HG02759 (cell line): ENCODE measurements around the gene NRG2.

Source experiments
- ATAC-seq: cut with Tn5 transposase; IDR thresholded peaks from one replicate; pipeline ENCODE4 v1.9.1; 2021; ENCODE audit warnings: mild to moderate bottlenecking, moderate library complexity; ENCODE audit not compliant: unreplicated experiment

Gene NRG2

GRCh38 chr5:140013536-140013935, 29.6 kb downstream of the NRG2 start:
- ATAC-seq = no peak

GRCh38 chr5:140012443-140012842, 30.7 kb downstream of the NRG2 start:
- ATAC-seq = no peak

DNA sequence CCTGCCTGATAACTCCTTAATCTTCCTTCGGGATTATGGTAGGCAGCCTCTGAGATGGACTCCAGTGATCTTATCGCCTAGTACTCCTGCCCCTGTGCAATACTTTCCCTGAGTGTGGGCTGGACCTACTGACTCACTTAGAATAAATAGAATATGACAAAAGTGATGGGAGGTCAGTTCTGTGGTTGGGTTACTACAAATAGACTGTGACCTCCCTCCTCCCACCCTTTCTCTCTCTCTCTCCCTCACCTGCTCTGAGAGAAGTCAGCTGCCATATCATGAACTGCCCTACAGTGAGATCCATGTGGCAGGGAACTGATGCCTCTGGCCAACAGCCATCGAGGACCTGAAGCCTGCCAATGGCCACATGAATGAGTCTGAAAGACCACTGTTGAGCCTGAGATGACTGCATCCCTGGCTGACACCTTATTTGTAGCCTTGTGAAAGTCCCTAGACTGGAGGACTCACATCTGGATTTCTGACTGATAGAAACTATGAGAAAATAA, 31.7 kb downstream of the NRG2 start:
- peak; percentile 90 for ATAC-seq

DNA sequence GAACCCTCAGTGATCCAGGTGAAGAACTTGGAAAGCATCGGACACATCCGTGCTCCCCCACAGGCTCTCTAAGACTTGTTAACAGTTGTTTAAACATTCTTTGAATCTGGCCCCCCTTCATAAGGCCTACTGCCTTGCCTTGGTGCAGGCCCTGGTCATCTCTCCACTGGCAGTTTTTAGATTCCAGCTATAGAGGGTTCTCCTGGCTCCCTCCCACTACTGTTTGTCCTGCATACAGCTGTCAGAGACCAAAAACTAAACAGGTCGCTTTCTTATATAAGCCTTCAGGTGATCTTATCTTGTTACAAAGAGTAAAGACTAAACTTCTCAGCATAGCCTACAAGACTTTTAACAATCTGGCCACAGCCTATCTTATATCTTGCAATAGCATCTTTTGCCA, 32.3 kb downstream of the NRG2 start:
- no peak for ATAC-seq

GRCh38 chr5:140007311-140007710, 35.8 kb downstream of the NRG2 start:
- no peak for ATAC-seq

GRCh38 chr5:140005145-140005591, 37.9 kb downstream of the NRG2 start:
- ATAC-seq = peak; percentile 98

- ATAC-seq = no peak
Measured at GRCh38 chr5:140004174-140004573, 38.9 kb downstream of the NRG2 start.

GRCh38 chr5:140003519-140003918, 39.6 kb downstream of the NRG2 start:
- ATAC-seq = no peak

DNA sequence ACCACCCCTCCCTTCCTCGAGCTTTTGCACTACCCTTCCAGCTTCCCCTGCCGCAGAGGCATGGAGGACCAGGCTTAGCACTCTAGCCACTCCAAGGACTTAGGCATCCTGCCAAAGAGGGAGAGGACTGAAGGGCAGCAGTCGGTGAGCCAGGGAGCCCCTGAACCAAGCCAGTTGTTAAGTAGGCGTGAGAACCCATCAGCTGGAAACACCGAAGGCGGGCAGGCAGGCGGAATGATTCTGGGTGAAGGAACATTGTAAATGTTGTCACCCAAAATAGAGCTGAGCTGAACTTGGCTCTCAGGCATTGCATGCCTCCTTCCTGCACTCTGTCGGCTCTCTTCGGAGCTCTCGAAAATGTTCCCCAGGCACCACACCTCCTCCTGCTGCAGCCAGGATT, 42.8 kb downstream of the NRG2 start:
- ATAC-seq = no peak

GRCh38 chr5:139998837-139999236, 44.3 kb downstream of the NRG2 start:
- ATAC-seq = no peak

DNA sequence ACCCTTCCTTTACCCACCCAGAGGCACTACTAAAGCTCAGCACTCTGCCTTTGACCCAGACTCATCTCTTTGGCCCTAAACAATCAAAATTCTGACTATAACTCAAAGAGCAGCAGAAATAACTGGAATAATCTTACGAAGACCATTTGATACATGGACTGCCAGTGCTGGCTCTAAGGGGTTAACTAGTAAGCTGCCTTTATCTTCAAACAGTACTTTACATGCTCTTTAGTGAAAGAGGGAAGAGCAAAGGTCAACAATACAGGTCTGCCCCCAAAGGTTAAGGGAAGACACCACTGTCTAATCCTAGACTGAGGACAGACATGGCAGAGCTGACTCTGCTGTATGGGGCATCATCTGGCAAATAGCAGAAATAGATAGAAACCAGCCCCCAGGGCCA, 45.8 kb downstream of the NRG2 start:
- ATAC-seq = no peak

DNA sequence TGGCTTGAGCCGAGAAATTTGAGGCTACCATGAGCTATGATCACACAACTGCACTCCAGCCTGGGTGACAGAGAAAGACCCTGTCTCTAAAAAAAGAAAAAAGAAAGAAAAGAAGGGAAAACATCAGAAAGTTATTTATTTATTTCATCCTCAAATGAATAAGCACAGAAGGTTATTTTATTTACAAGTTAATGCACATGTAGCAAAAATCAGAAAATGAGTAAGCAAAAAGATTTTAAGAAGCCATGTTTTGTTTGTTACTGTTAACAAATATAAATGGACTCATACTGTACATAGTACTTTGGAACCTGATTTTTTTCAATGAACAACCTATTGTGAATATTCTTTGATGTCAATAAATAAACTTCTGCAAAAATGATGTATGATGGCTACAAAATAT, 47.2 kb downstream of the NRG2 start:
- ATAC-seq = no peak

DNA sequence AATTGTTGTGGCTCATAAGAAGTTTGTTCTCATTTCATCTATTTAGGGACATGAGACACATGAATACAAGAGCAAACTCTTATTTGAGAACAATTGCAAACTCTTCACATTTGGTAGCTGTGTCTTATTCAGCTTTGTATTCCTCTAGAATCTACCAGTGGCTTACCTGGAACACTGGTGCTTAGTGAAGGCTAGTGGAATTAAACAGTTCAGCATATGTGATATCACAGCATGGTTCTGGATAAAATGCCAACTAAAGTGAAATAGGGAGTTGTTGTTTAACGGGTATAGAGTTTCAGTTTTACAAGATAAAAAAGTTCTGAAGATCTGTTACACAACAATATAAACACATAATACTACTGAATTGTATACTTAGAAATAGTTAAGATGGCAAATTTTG, 48.9 kb downstream of the NRG2 start:
- no peak for ATAC-seq

- ATAC-seq = no peak
Measured at GRCh38 chr5:139985733-139986132, 57.4 kb downstream of the NRG2 start.

GRCh38 chr5:139985290-139985689, 57.8 kb downstream of the NRG2 start:
- no peak for ATAC-seq

DNA sequence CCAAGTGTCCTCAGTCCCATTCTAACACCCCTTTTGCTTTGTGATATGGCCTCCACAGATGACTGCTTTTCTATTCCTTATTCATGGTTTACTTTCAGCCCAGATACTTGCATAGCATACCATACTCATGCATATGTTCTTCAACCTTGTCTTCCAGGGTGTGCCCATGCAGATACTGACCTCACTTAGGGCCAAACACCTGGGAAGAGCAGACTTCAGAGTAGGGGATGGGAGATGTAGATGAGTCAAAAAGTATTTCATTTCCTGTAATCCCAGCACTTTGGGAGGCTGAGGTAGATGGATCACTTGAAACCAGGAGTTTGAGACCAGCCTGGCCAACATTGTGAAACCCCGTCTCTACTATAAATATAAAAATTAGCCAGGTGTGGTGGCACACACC, 58.3 kb downstream of the NRG2 start:
- ATAC-seq = no peak

- no peak for ATAC-seq
Measured at GRCh38 chr5:139982975-139983240, 60.2 kb downstream of the NRG2 start.

DNA sequence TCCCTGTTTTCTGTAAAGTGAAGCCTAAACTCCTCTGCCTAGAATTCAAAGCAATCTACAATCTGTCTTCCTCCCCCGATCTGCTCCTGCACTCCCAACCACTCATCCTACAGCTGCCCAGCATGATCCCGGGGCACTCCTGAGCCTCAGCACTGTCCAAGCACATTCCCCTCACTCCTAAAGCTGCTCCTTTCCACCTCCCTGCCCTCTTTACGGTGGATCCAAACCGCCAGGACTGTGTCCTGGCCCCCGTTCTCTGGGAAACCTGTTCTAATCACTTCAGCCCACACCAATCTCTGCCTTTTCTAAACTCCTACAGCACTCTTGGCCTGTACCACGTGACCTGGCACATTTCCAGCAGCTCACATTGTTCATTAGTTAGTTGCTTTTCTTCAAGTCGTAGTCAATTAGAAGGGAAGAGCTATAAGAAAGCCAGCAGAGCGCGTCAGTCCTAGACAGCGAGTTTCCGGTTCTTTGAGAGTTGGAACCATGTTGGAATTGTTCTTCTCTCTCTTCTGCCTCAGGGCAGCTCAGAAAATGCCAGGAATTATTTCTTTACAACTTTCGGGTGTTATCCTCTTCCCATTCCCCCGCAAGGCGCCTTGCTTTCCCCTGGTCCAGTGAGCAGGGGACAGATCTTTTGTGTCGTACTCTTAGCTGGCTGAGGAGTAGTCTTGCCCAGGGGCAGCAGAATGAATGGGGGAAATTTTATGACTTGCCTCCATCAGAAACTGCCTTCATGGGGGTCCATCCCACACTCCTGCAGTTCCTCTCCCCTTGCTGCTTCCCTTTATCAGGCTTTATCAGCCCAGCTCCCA, 60.7 kb downstream of the NRG2 start:
- no peak for ATAC-seq

GRCh38 chr5:139980765-139981164, 62.3 kb downstream of the NRG2 start:
- no peak for ATAC-seq

DNA sequence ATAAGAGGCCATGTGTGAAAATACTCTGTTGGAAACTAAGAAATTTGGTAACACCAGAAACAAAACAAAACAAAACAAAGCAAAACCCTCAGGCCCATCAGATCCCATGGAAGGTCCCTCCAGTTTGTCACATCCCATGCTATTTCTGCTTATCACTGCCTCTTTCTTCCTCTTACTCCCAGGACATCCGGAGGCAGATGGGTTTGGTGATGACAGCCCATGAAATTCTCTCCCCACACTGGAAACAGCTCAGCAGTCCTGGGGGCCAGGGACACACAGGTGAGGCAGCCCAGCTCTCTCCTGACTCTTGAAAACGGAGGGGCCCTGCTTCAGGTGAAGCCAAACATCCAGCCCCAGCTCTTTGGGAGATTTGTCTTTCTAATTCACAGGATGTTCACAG, 63.2 kb downstream of the NRG2 start:
- ATAC-seq = no peak

DNA sequence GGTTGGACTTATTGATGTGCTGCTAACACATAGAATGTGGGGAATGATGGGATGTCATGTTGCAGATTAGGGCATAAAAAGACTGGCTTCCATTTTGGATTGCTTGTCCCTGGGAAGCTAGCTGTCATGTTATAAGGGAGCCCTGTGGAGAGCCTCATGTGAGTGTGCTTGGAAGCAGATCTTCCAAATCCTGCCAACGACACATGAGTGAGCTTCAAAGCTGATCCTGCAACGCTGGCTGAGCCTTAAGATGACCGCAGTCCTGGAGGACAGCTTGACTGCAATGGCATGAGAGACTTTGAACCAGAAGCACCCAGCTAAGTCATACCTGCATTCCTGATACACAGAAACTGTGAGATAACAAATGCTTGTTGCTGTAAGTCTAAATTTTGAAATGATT, 63.6 kb downstream of the NRG2 start:
- ATAC-seq = no peak

DNA sequence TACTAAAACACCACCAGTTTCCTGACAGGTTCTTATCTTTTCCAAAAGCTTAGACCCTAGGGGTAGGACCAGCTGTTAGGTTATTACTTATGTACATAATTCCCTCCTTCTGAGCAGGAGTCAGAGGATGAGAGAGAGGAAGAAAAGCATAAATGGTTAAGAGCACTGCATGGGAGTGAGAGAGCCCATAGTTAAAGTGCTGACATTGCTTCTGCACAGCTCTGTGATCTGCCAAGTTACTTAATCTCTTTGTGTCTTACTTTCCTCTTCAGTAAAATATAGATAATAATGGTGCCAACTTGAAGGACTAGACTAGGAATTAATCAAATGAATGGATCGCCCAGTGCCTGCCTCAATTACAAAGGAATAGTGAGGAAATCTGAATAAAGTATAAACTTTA, 66.4 kb downstream of the NRG2 start:
- ATAC-seq = no peak

- no peak for ATAC-seq
Measured at GRCh38 chr5:139975942-139976341, 67.2 kb downstream of the NRG2 start.
